ENCODE measurements around the gene SPR. TPM values are rescaled to one million over a fixed set of nuclear protein-coding genes. Genes with fewer than 3 reads are reported as not detected.

Gene SPR
- polyA plus RNA-seq (2013, experiment 1 of 2) = 10.7 TPM
- polyA plus RNA-seq (2013, experiment 2 of 2) = 10.3 TPM

DNA sequence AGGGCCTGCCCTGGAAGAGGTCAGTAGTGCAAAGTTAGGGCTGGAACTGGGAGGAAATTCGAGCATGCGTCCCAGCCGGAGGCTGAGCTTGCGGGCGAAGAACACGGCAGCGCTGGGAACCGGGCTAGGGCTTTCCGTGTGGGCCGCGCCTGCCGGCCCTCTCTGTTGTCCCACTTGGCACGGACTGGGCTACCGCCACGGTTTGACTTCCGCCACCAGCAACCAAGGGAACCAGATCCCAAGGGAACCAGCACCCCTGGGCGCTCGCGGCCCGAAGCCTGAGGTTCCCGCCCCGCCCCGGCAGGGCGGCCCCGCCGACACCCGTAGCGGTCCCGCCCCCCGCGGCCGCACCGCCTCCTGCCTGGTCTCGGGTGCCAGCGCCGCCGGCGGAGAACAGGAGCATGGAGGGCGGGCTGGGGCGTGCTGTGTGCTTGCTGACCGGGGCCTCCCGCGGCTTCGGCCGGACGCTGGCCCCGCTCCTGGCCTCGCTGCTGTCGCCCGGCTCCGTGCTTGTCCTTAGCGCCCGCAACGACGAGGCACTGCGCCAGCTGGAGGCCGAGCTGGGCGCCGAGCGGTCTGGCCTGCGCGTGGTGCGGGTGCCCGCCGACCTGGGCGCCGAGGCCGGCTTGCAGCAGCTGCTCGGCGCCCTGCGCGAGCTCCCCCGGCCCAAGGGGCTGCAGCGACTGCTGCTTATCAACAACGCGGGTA lies at the start of gene SPR:
Gene SPR, plus strand, starts transcription at position 377 of the 708 bp plus-strand sequence. Its CDS starts 25 bp downstream, at position 402.
- Histone ChIP-seq H2AK5ac (ENCODE audit: low read length, severe bottlenecking) (no peak within 1 kb of the TSS), H3K9ac (ENCODE audit: low read length) (peak within 1 kb of the TSS; percentile 86), H3K18ac (ENCODE audit: low read depth in 1 of 2, low read length in 2 of 2) (peak within 1 kb of the TSS; percentile 8 to 81), H3K27ac (ENCODE audit: low read length, poor library complexity, severe bottlenecking) (peak within 1 kb of the TSS; percentile 70), H3K79me1 (replicated peaks; ENCODE audit: low read length, poor library complexity, severe bottlenecking) (peaks cover 10% of the 10 kb centered on the region), H3K23ac (ENCODE audit: low read length in 2 of 2) (peak within 1 kb of the TSS in 1 of 2 experiments; percentile 83), H3K27me3 (ENCODE audit: control insufficient read depth in 1 of 2, insufficient read depth in 1 of 2, low read length in 2 of 2) (peaks cover 3 to 7% of the 10 kb centered on the region in 2 experiments), H4K91ac (ENCODE audit: low read length) (peak within 1 kb of the TSS; percentile 76), H3K36me3 (ENCODE audit: control insufficient read depth in 1 of 2, insufficient read depth in 2 of 2, low read depth in 1 of 2, low read length in 2 of 2) (peaks cover 11 to 22% of the 10 kb centered on the region in 2 experiments), H3K4ac (ENCODE audit: low read depth in 1 of 2, low read length in 2 of 2) (peak within 1 kb of the TSS; percentile 6 to 46), H2BK120ac (ENCODE audit: low read depth, low read length) (peak within 1 kb of the TSS; percentile 74), H3K4me3 (ENCODE audit: insufficient read depth in 1 of 2, low read depth in 1 of 2, low read length in 2 of 2) (peak within 1 kb of the TSS; percentile 79 to 81), H3K4me1 (ENCODE audit: control insufficient read depth, insufficient read depth, low read depth, low read length) (peaks cover 12% of the 10 kb centered on the region), H2BK5ac (ENCODE audit: low read depth, low read length, poor library complexity, severe bottlenecking) (no peak within 1 kb of the TSS), H3K9me3 (ENCODE audit: control insufficient read depth, low read length) (no peaks in the 10 kb centered on the region), H2AFZ (ENCODE audit: low read depth, low read length) (peak within 1 kb of the TSS; percentile 98), H3K14ac (ENCODE audit: low read length in 2 of 2) (peak within 1 kb of the TSS in 1 of 2 experiments; percentile 86), H4K8ac (ENCODE audit: low read length) (peak within 1 kb of the TSS; percentile 90), H3K4me2 (ENCODE audit: low read length, poor library complexity, severe bottlenecking) (peak within 1 kb of the TSS; percentile 96), H2BK12ac (ENCODE audit: low read length in 2 of 2) (no peak within 1 kb of the TSS), H2BK15ac (ENCODE audit: low read depth, poor library complexity, severe bottlenecking) (peak within 1 kb of the TSS; percentile 56)
- DNase-seq = peak; percentile 72
- under 1% methylated on average over 74 of the region's 76 CpGs for WGBS

GRCh38 chr2:72840066-72840465 lies 47.1 kb upstream of the SPR start:
- H3K4ac ChIP-seq (ENCODE audit: low read depth in 1 of 2, low read length in 2 of 2) = no peak overlapping the region
- no peak overlapping the region for H2AFZ ChIP-seq (ENCODE audit: low read depth, low read length)
- no peak overlapping the region for H2BK15ac ChIP-seq (ENCODE audit: low read depth, poor library complexity, severe bottlenecking)
- peak; percentile 22 for DNase-seq
- 100% methylated on average over 1 of the region's 2 CpGs for WGBS
- no peak overlapping the region for H3K9ac ChIP-seq (ENCODE audit: low read length)
- no peak overlapping the region for H2BK120ac ChIP-seq (ENCODE audit: low read depth, low read length)
- no peaks in the 10 kb centered on the region for H3K4me1 ChIP-seq (ENCODE audit: control insufficient read depth, insufficient read depth, low read depth, low read length)
- no peak overlapping the region for H2BK5ac ChIP-seq (ENCODE audit: low read depth, low read length, poor library complexity, severe bottlenecking)
- H4K8ac ChIP-seq (ENCODE audit: low read length) = no peak overlapping the region
- peaks cover 0 to 22% of the 10 kb centered on the region in 2 experiments for H3K27me3 ChIP-seq (ENCODE audit: control insufficient read depth in 1 of 2, insufficient read depth in 1 of 2, low read length in 2 of 2)
- no peak overlapping the region for H3K4me2 ChIP-seq (ENCODE audit: low read length, poor library complexity, severe bottlenecking)
- H3K9me3 ChIP-seq (ENCODE audit: control insufficient read depth, low read length) = no peaks in the 10 kb centered on the region
- H4K91ac ChIP-seq (ENCODE audit: low read length) = no peak overlapping the region
- no peaks in the 10 kb centered on the region for H3K36me3 ChIP-seq (ENCODE audit: control insufficient read depth in 1 of 2, insufficient read depth in 2 of 2, low read depth in 1 of 2, low read length in 2 of 2)
- H2AK5ac ChIP-seq (ENCODE audit: low read length, severe bottlenecking) = no peak overlapping the region
- no peak overlapping the region for H3K18ac ChIP-seq (ENCODE audit: low read depth in 1 of 2, low read length in 2 of 2)
- no peak overlapping the region for H3K23ac ChIP-seq (ENCODE audit: low read length in 2 of 2)
- H3K14ac ChIP-seq (ENCODE audit: low read length in 2 of 2) = no peak overlapping the region
- no peak overlapping the region for H2BK12ac ChIP-seq (ENCODE audit: low read length in 2 of 2)
- no peak overlapping the region for H3K27ac ChIP-seq (ENCODE audit: low read length, poor library complexity, severe bottlenecking)
- no peaks in the 10 kb centered on the region for H3K79me1 ChIP-seq (replicated peaks; ENCODE audit: low read length, poor library complexity, severe bottlenecking)
- no peak overlapping the region for H3K4me3 ChIP-seq (ENCODE audit: insufficient read depth in 1 of 2, low read depth in 1 of 2, low read length in 2 of 2)

- Histone ChIP-seq H4K91ac (ENCODE audit: low read length) (no peak overlapping the region), H3K18ac (ENCODE audit: low read depth in 1 of 2, low read length in 2 of 2) (no peak overlapping the region), H2AK5ac (ENCODE audit: low read length, severe bottlenecking) (no peak overlapping the region), H4K8ac (ENCODE audit: low read length) (no peak overlapping the region), H2BK15ac (ENCODE audit: low read depth, poor library complexity, severe bottlenecking) (no peak overlapping the region), H3K27me3 (ENCODE audit: control insufficient read depth in 1 of 2, insufficient read depth in 1 of 2, low read length in 2 of 2) (peaks cover 0 to 13% of the 10 kb centered on the region in 2 experiments), H2BK120ac (ENCODE audit: low read depth, low read length) (no peak overlapping the region), H3K27ac (ENCODE audit: low read length, poor library complexity, severe bottlenecking) (no peak overlapping the region), H3K9me3 (ENCODE audit: control insufficient read depth, low read length) (no peaks in the 10 kb centered on the region), H3K23ac (ENCODE audit: low read length in 2 of 2) (no peak overlapping the region), H2BK12ac (ENCODE audit: low read length in 2 of 2) (no peak overlapping the region), H3K79me1 (replicated peaks; ENCODE audit: low read length, poor library complexity, severe bottlenecking) (no peaks in the 10 kb centered on the region), H3K4ac (ENCODE audit: low read depth in 1 of 2, low read length in 2 of 2) (no peak overlapping the region), H3K4me3 (ENCODE audit: insufficient read depth in 1 of 2, low read depth in 1 of 2, low read length in 2 of 2) (no peak overlapping the region), H2BK5ac (ENCODE audit: low read depth, low read length, poor library complexity, severe bottlenecking) (no peak overlapping the region), H3K4me2 (ENCODE audit: low read length, poor library complexity, severe bottlenecking) (no peak overlapping the region), H3K9ac (ENCODE audit: low read length) (no peak overlapping the region), H3K14ac (ENCODE audit: low read length in 2 of 2) (no peak overlapping the region), H3K36me3 (ENCODE audit: control insufficient read depth in 1 of 2, insufficient read depth in 2 of 2, low read depth in 1 of 2, low read length in 2 of 2) (no peaks in the 10 kb centered on the region), H3K4me1 (ENCODE audit: control insufficient read depth, insufficient read depth, low read depth, low read length) (no peaks in the 10 kb centered on the region), H2AFZ (ENCODE audit: low read depth, low read length) (no peak overlapping the region)
- WGBS = 74% methylated on average over 3 of the region's 3 CpGs
- no peak for DNase-seq
Measured at GRCh38 chr2:72841462-72842125, 45.6 kb upstream of the SPR start.

- H2AFZ ChIP-seq (ENCODE audit: low read depth, low read length) = no peak overlapping the region
- no peaks in the 10 kb centered on the region for H3K36me3 ChIP-seq (ENCODE audit: control insufficient read depth in 1 of 2, insufficient read depth in 2 of 2, low read depth in 1 of 2, low read length in 2 of 2)
- H2BK5ac ChIP-seq (ENCODE audit: low read depth, low read length, poor library complexity, severe bottlenecking) = no peak overlapping the region
- H3K9ac ChIP-seq (ENCODE audit: low read length) = no peak overlapping the region
- WGBS = 51% methylated on average over 2 of the region's 2 CpGs
- H2BK120ac ChIP-seq (ENCODE audit: low read depth, low read length) = no peak overlapping the region
- H3K9me3 ChIP-seq (ENCODE audit: control insufficient read depth, low read length) = no peaks in the 10 kb centered on the region
- H3K4me3 ChIP-seq (ENCODE audit: insufficient read depth in 1 of 2, low read depth in 1 of 2, low read length in 2 of 2) = no peak overlapping the region
- no peak overlapping the region for H3K23ac ChIP-seq (ENCODE audit: low read length in 2 of 2)
- H3K4ac ChIP-seq (ENCODE audit: low read depth in 1 of 2, low read length in 2 of 2) = no peak overlapping the region
- H3K27me3 ChIP-seq (ENCODE audit: control insufficient read depth in 1 of 2, insufficient read depth in 1 of 2, low read length in 2 of 2) = peaks cover under 1 to 22% of the 10 kb centered on the region in 2 experiments
- no peaks in the 10 kb centered on the region for H3K4me1 ChIP-seq (ENCODE audit: control insufficient read depth, insufficient read depth, low read depth, low read length)
- H2BK15ac ChIP-seq (ENCODE audit: low read depth, poor library complexity, severe bottlenecking) = no peak overlapping the region
- no peak overlapping the region for H2AK5ac ChIP-seq (ENCODE audit: low read length, severe bottlenecking)
- H3K18ac ChIP-seq (ENCODE audit: low read depth in 1 of 2, low read length in 2 of 2) = no peak overlapping the region
- H3K79me1 ChIP-seq (replicated peaks; ENCODE audit: low read length, poor library complexity, severe bottlenecking) = no peaks in the 10 kb centered on the region
- H4K91ac ChIP-seq (ENCODE audit: low read length) = no peak overlapping the region
- H3K14ac ChIP-seq (ENCODE audit: low read length in 2 of 2) = no peak overlapping the region
- H4K8ac ChIP-seq (ENCODE audit: low read length) = no peak overlapping the region
- H3K4me2 ChIP-seq (ENCODE audit: low read length, poor library complexity, severe bottlenecking) = no peak overlapping the region
- no peak overlapping the region for H3K27ac ChIP-seq (ENCODE audit: low read length, poor library complexity, severe bottlenecking)
- H2BK12ac ChIP-seq (ENCODE audit: low read length in 2 of 2) = no peak overlapping the region
- no peak for DNase-seq
Measured at GRCh38 chr2:72843301-72843700, 43.9 kb upstream of the SPR start.
